GM12891 (cell line): ENCODE results near the gene PRSS56.

Experiments
- POLR2A ChIP-seq: IDR thresholded peaks from 2 replicates; pipeline ENCODE4 v1.6.1; 2011; ENCODE audit warnings: low read depth, low read length, control low read depth
- POLR2AphosphoS5 ChIP-seq: IDR thresholded peaks from 2 replicates; pipeline ENCODE4 v1.6.1; 2011; ENCODE audit warnings: low read depth, low read length, control low read depth
- POU2F2 ChIP-seq: IDR thresholded peaks from 2 replicates; pipeline ENCODE4 v1.6.1; 2011; ENCODE audit warnings: low read depth, mild to moderate bottlenecking, control low read depth, low read length, moderate library complexity
- TAF1 ChIP-seq: IDR thresholded peaks from 2 replicates; pipeline ENCODE4 v1.6.1; 2011; ENCODE audit warnings: low read depth, low read length, control low read depth

- TF ChIP-seq POLR2A = no peak
- no peak for TF ChIP-seq POLR2AphosphoS5
- TF ChIP-seq TAF1 = no peak
- no peak for TF ChIP-seq POU2F2
Measured at GRCh38 chr2:232479341-232480200, 40.6 kb upstream of the PRSS56 start.
